Measurements from ENCODE around the gene AOPEP.

DNA sequence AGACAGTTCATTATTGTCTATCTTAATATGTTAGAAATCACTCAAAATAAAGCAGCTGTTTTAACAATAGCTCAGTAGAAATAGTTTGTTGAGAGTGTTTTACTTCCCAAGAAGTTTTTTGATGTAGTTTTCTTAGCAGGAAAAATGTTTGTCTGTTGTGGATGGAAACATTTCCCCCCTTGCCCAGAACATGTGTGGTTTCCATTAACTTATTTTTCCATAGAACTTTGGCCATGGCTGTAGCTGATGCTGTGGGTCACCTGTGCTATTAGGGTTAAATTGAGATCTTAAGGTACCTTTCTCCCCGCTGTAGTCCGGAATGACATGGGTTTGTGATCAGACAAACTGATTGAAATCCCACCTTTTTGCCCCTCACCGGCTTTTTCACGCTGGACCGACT lies 296.2 kb downstream of the AOPEP start:
- TF ChIP-seq POLR2AphosphoS5 (IDR thresholded peaks at IDR 0.05; ENCODE audit: low read depth, low read length), result no peak
- TF ChIP-seq, protein P1, sequence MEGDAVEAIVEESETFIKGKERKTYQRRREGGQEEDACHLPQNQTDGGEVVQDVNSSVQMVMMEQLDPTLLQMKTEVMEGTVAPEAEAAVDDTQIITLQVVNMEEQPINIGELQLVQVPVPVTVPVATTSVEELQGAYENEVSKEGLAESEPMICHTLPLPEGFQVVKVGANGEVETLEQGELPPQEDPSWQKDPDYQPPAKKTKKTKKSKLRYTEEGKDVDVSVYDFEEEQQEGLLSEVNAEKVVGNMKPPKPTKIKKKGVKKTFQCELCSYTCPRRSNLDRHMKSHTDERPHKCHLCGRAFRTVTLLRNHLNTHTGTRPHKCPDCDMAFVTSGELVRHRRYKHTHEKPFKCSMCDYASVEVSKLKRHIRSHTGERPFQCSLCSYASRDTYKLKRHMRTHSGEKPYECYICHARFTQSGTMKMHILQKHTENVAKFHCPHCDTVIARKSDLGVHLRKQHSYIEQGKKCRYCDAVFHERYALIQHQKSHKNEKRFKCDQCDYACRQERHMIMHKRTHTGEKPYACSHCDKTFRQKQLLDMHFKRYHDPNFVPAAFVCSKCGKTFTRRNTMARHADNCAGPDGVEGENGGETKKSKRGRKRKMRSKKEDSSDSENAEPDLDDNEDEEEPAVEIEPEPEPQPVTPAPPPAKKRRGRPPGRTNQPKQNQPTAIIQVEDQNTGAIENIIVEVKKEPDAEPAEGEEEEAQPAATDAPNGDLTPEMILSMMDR (IDR thresholded peaks at IDR 0.05), result no peak
- TF ChIP-seq RCOR1 (IDR thresholded peaks at IDR 0.05; ENCODE audit: low read length), result no peak
- TF ChIP-seq TAF1 (IDR thresholded peaks at IDR 0.05; ENCODE audit: borderline replicate concordance, low read depth, low read length), result no peak
- no peak for TF ChIP-seq CHD2 (IDR thresholded peaks at IDR 0.05; ENCODE audit: low read length, partially characterized antibody)
- TF ChIP-seq RFX5 (IDR thresholded peaks at IDR 0.05; ENCODE audit: low read length), result no peak
- TF ChIP-seq, protein P2, sequence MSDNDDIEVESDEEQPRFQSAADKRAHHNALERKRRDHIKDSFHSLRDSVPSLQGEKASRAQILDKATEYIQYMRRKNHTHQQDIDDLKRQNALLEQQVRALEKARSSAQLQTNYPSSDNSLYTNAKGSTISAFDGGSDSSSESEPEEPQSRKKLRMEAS (IDR thresholded peaks at IDR 0.05; ENCODE audit: low read depth), result no peak
- TF ChIP-seq, protein P3, sequence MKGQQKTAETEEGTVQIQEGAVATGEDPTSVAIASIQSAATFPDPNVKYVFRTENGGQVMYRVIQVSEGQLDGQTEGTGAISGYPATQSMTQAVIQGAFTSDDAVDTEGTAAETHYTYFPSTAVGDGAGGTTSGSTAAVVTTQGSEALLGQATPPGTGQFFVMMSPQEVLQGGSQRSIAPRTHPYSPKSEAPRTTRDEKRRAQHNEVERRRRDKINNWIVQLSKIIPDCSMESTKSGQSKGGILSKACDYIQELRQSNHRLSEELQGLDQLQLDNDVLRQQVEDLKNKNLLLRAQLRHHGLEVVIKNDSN (IDR thresholded peaks at IDR 0.05; ENCODE audit: borderline replicate concordance, low read depth), result no peak
- TF ChIP-seq, protein P4, sequence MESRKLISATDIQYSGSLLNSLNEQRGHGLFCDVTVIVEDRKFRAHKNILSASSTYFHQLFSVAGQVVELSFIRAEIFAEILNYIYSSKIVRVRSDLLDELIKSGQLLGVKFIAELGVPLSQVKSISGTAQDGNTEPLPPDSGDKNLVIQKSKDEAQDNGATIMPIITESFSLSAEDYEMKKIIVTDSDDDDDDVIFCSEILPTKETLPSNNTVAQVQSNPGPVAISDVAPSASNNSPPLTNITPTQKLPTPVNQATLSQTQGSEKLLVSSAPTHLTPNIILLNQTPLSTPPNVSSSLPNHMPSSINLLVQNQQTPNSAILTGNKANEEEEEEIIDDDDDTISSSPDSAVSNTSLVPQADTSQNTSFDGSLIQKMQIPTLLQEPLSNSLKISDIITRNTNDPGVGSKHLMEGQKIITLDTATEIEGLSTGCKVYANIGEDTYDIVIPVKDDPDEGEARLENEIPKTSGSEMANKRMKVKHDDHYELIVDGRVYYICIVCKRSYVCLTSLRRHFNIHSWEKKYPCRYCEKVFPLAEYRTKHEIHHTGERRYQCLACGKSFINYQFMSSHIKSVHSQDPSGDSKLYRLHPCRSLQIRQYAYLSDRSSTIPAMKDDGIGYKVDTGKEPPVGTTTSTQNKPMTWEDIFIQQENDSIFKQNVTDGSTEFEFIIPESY (IDR thresholded peaks at IDR 0.05; ENCODE audit: borderline replicate concordance, low read depth), result no peak
- no peak for TF ChIP-seq TEAD4 (IDR thresholded peaks at IDR 0.05; ENCODE audit: borderline replicate concordance, insufficient read depth)
